ENCODE results near the gene RBM6.

DNA sequence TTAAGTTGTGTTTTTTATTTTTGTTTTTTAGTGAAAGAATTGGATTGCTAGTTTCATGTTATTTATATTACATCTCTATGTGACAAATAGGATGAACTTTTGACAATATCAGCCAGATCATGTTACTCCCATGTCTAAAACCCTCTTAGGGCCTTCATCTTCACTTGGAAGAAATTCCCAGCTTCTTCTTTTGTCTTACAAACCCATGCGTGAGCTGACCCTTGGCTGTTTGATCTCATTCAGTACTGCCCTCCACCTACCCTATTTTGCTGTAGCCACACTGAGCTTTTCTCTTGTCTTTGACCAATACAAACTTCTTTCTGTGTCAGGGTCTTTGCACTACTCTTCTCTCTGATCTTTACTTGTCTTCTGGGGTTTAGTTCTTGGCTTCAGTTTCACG, 37.0 kb downstream of the RBM6 start:
- no peak for TF ChIP-seq POLR2A (IDR thresholded peaks at IDR 0.05)
- TF ChIP-seq, protein P1, sequence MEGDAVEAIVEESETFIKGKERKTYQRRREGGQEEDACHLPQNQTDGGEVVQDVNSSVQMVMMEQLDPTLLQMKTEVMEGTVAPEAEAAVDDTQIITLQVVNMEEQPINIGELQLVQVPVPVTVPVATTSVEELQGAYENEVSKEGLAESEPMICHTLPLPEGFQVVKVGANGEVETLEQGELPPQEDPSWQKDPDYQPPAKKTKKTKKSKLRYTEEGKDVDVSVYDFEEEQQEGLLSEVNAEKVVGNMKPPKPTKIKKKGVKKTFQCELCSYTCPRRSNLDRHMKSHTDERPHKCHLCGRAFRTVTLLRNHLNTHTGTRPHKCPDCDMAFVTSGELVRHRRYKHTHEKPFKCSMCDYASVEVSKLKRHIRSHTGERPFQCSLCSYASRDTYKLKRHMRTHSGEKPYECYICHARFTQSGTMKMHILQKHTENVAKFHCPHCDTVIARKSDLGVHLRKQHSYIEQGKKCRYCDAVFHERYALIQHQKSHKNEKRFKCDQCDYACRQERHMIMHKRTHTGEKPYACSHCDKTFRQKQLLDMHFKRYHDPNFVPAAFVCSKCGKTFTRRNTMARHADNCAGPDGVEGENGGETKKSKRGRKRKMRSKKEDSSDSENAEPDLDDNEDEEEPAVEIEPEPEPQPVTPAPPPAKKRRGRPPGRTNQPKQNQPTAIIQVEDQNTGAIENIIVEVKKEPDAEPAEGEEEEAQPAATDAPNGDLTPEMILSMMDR (IDR thresholded peaks at IDR 0.05) = no peak

Measured in adrenal gland (tissue), 5 donors.